ENCODE results near the gene P3R3URF.
"Not testable (repeated sequence)": the region's sequence is repeated elsewhere in the genome, so short reads cannot be mapped to it uniquely, and the experiment has no call there.

The P3R3URF gene

DNA sequence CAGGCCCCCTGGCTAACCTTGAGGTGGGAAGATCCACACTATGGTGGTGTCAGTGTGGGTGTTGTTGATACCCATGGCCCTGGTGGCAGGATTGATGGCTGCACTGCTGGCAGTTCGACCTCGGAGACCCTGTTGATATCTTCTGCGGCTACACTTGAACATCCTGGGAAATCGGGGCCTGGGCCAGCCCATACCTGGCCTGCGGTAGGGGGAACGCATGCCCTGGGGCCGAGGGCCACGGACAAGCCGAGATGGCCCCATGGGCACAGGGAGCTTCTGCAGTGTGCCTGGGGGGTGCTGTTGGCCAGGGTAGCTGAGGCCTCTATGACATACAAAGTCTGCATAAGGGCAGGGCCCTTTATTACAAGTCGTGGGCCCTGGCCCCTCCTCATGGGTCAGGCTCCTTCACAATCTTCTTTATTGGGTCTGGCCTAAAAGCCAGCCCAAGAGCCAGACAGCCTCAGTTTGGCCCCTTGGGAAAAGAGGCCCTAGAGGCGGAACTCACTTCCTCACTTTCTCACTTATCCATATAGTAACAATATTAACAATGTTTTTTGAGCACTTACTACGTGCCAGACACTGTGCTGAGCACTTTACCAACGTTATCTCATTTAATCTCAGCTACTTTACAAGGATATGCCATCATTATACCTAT is at the start of gene P3R3URF:
Gene P3R3URF (minus strand): TSS at position 278 of the 655 bp plus-strand sequence. CDS start 17 bp downstream, at position 261.
- DNase-seq, result no peak

DNA sequence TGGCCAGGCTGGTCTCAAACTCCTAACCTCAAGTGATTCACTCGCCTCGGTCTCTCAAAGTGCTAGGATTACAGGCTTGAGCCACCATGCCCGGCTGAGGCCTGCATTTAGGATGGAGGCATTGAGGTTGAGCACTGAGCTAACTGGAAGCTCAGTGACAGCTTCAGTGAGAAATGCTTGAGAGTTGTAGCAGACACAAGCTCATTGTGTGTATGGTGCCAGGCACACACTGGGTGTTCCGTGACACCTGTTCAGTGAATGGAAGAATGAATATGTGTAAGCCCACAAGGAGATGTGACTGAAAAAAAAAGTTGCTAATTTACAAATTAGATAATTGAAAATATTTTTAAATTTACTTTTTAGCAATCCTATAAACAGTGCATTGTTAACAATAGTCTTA is 48.7 kb upstream of the P3R3URF start:
- DNase-seq, result no peak

DNA sequence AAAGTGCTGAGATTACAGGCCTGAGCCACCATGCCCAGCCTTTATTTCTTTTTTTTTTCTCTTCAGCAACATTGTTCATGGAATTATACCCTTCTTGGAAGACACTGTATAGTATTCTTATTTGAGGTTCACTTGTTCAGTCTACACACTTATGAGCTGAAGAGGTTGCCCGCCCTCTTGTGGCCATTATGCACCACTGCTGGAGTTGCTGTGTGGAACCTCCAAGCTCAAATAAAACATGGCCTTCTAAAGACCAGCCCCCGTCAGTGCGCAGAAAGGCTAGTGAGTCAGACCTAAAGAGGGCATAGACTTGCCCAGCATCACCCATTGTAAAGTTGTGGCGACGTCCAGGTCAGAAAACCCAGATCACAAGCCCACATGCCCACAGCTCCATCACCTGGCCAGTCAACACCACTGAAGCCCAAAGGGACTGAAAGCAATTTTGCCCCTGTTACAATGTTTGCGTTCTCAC is 47.2 kb upstream of the P3R3URF start:
- DNase-seq, result peak in 1 of 2 experiments; percentile 61

DNA sequence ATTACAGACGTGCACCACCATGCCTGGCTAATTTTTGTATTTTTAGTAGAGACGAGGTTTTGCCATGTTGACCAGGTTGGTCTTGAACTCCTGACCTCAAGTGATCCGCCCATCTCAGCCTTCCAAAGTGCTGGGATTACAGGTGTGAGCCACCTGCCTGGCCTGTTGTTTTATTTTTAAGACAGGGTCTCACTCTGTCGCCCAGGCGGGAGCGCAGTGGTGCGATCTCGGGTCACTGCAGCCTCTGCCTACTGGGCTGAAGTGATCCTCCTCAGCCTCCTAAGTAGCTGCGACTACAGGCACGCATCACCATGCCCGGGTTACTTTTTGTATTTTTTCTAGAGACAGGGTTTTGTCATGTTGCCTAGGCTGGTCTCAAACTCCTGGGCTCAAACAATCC is 46.8 kb upstream of the P3R3URF start:
- DNase-seq, result not testable (repeated sequence)

DNA sequence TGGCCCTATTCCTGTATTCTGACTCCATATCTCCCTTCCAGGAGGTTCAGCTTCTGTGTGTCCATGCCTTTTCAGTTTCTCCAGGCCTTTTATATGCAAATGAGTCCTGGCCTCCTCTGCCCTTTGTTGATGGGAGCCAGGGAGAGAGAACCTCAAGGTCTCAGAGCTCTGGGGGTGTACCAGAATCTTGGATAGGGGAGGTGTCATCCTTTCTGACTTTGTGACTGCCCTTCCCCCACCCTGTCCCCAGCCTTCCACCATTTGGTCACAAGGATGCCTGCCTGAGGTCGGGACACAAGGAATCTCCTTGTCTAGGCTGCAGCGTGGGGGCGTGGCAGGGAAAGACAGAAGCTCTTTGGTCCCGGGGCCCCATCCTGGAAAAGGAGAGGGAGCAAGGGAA is 45.5 kb upstream of the P3R3URF start:
- no peak for DNase-seq

DNA sequence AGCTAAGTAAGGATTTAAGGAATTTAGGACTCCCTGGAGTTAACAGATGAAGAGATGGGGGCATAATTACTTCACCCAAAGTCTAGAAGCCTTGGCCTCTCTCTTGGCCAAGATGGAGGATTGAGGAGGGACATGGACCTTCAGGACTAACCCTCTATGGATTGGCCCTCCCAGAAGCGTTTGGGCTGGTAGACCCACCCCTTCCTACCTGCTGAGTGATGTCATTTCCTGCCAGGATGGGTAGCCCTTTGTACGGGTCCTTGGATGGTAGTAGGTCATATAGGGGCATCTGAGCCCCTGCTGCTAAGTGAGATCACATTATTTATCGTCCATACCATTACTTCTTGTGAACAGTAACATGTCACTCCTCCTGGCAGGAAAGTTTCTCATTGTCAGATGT is 44.5 kb upstream of the P3R3URF start:
- no peak for DNase-seq

DNA sequence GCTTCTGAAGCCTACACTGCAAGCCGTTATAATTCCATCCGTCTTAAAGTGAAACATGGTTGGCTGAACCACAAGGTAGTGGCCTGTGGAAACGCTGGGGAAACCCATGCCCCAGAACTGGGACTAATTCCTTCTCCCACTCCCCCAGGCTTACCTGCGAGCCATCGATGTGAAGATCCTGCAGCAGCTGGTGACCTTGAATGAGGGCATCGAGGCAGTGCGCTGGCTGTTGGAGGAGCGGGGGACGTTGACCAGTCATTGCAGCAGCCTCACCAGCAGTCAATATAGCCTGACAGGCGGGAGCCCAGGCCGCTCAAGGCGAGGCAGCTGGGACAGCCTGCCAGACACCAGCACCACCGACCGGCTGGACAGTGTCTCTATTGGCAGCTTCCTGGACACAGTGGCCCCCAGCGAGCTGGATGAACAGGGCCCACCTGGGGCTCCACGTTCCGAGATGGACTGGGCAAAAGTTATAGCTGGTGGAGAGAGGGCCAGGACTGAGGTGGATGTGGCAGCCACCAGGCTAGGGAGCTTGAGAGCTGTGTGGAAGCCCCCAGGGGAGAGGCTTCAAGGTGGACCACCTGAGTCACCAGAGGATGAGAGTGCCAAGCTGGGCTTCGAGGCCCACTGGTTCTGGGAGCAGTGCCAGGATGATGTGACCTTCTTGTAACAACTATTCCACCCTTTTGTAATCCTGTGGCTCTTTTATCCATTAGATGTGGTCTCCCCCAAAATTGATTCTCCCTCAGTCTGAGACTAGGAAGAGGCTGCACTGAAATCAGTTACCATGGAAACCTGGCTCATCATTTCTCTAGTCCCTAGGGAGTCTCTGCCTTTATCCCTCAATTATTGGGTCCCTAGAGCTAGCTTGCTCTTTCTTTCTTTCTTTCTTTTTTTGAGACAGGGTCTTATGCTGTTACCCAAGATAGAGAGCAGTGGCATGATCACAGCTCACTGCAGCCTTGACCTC is 43.5 kb upstream of the P3R3URF start:
- DNase-seq, result no peak

DNA sequence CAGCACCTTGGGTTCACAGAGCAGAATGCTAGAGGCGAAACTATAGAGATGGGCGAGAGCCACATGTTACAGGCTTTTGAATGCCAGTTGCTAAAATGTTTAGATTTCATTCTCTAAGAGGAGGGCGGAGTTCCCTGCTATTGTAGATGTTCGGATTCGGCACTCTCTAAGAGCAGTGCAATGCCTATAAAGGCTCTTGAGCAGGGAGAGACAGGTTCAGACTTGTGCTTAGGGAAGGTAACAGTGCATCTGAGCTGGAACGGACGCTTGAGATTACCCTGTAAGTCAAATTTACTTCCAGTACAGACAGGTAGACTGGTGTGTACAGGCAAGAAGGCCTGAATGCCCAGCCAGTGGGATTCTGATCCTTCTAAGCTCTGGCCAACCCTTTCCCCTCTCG is 42.2 kb upstream of the P3R3URF start:
- no peak for DNase-seq

DNA sequence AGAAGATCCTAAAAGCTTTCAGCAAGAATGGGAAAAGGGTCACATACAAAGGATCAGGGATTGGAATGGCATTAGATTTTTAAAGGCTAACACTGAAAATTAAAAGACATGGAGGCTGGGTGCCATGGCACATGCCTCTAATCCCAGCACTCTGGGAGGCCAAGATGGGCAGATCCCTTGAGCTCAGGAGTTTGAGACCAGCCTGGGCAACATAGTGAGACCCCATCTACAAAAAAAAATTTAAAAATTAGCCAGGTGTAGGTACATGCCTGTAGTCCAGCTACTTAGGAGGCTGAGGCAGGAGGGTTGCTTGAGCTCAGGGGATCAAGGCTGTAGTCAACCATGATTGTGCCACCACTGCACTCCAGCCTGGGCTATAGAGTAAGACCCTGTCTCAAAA is 39.2 kb upstream of the P3R3URF start:
- no peak for DNase-seq

DNA sequence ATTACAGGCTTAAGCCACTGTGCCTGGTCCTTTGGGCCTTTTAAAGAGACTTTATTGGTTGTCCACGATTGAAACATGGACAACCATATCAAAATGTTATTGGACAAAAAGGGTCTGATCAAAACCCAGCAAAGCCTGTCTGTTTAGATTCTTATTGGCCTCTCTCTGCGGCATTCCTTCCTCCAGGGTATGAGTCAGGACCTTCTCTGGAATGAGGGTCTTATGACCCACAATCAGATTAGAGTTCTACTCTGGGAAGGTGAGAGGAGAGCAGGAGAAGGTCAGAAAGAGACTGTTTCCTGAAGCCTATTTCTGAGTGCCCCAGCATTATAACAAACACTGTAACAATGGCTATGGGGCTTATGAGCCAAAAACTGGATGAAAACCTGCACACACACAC is 34.8 kb upstream of the P3R3URF start:
- no peak for DNase-seq

DNA sequence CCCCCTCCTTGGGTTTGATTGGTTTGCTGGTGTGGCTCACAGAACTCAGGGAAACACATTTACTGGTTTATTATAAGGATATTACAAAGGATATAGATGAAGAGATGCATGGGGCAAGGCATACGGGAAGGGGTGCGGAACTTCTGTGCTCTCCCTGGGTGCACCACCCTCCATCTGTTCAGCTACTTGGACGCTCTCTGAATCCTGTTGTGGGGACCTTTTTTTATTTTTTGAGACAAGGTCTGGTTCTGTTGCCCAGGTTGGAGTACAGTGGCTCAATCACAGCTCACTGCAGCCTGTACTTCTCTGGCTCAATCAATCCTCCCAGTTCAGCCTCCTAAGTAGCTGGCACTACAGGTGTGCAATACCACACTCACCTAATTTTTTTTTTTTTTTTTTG is 34.3 kb upstream of the P3R3URF start:
- peak in 1 of 2 experiments; percentile 18 for DNase-seq

DNA sequence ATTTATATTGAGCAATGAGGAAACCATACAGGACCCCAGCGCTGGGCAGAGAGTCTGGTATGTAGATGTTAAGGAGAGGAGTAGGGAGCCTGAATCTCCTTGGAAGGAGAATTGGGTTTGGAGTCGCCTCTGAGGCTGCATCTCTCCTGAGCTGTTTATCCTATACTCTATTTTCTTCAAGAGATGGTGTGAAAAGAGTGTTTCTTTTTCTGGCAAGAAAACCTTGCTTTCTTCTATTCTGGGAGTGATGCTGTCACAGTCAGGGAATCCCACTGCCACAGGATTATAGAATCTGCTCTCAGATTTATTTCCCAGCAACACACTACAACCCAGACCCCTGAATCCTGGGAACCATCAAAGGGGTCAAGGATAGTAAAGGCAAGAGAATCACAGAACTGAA is 30.1 kb upstream of the P3R3URF start:
- DNase-seq, result no peak

DNA sequence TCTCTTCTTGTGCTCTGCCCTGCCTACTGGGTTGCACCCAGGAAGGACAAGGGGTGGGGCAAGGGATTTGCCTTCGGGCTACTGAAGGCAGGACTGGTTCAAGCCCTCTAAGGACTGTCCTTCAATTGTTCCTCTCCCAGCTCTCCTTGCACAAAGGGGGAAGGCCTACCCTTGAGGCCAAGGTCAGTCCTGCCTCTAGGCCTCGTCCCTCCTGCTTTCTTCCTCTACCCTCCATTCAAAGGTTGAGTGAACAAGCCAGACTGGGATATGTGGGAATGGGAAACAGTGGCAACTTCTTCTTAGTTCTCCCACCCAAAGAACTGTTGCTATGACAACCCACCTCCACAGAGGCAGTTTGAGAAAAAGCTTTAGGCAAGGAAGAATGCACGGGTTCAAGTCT is 29.5 kb upstream of the P3R3URF start:
- no peak for DNase-seq

DNA sequence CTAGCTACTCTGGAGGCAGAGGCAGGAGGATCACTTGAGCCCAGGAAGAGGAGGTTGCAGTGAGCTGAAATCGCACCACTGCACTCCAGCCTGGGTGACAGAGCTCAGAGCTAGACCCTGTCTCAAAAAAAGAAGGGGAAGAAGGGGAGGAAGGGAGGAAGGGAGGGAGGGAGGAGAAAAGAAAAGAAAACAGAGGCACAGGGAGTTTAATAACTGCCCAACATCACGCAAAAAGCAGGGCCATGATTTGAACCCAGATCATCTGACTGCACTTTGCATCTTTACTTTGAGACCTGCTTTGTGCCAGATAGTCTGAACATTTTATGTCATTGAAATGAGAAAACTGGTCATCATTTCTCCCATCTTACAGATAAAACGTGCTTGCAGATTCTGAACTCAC is 28.9 kb upstream of the P3R3URF start:
- DNase-seq, result no peak

DNA sequence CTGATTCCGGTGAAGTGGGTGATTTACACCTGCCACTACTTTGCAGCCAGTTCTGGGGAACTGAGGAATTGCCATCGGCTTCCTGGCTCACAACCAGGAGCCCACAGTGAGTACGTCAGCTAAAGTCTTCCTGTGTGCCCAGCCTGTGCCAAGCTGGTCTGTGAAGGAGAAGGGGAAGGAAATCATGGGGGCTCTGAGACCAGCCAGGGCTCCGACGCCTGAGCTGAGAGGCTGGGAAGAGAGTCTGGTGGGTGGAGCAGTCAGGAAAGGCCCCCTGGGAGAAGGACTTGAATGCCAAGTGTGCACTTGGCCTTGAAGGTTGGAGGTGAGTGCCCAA is 28.1 kb upstream of the P3R3URF start:
- DNase-seq, result no peak

DNA sequence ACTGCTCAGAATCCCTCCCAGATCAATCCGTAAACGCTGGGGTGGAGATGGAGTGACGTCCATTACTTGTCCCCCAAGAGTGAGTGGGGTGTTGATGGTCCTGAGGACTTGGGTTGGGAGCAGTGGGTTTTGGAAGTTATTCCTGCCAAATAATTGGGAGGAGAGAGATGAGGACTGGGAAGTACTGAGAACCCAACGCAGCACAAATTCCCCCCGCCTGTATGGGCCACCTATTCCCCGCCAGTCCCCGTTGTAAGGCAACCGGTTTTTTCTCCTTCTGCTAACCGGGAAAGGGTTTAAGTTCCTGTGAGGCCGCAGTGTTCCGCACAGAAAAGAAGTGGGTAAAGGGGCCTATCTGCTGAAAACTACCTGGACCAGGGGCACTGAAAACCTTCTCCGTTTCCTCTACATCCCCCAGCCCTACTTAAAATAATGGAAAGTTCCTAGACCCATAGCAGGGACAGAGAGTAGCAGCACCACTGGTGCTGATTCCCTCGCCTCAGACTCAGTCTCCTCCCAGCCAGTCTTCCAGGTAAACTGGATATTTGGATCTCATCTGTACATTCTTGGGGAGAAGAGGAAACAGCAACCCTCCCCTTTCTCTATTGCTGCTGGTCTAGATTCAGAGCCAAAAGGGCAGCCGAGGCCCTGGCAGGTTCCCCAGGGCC is 27.6 kb upstream of the P3R3URF start:
- peak in 1 of 2 experiments; percentile 41 for DNase-seq

DNA sequence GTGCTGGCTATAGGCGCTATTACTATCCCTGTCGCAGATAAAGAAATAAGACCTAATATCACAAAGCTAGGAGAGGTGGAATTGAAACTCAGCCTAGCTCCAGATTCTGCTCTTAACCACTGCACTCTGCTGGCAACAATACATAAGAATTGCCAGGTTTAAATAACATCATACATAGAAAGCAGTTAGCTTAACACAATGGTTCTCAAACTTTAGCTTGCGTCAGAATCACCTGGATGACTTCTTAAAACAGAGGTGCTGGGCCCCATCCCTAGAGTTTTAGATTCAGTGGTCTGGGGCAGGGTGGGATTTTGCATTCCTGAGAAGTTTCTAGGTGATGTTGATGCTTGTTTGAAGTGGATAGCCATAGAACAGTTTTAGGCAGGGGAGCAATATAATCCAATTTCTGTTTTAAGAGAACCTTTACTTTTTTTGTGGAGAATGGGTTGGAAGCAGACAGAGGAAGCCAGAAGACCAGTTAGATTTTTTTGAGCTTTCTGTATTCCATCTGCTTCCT is 23.0 kb upstream of the P3R3URF start:
- DNase-seq, result no peak

DNA sequence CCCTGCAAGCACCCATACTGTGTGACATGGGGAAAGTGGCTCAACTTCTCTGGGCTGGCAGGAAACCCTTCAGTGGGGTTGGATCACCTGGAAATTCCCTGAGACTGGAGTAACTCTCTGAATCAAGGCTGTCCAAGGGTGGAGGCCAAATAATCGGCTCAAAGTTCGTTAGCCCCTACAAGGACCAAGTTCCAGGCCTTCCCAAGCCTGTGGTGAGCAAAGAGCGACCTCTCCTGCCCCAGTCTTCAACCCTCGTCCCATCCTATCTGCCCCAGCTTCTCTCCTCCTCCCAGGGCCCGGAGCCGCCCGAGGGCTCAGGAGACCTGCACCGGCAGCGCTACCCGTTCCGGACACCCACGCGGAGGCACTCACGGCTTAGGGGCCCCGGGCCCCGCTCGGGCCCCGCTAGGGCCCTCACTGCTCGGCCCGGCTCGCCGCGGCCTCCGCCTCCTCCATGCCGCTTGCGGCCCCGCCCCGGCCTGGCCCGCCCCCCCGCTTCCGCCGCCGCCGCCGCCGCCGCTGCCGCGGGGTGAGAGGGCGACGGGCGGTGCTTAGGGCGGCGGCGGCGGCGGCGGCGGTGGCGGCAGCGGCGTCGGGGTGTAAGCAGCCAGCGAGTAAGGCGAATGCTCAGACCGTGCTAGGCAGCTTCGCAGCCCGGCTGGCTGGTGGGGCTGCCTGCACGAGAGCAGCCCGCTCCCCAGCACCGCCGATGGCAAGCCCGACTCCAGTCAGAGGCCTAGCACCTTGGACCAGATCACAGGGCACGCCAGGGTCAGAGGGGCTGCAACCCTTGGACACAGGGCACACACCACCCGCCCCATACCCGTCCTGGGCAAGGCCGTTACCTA is 21.9 kb upstream of the P3R3URF start, which contains the start of gene POMGNT1:
Gene POMGNT1 (minus strand): TSS at position 471 of the 848 bp plus-strand sequence. CDS start 613 bp downstream, outside the sequence.
- no peak for DNase-seq

DNA sequence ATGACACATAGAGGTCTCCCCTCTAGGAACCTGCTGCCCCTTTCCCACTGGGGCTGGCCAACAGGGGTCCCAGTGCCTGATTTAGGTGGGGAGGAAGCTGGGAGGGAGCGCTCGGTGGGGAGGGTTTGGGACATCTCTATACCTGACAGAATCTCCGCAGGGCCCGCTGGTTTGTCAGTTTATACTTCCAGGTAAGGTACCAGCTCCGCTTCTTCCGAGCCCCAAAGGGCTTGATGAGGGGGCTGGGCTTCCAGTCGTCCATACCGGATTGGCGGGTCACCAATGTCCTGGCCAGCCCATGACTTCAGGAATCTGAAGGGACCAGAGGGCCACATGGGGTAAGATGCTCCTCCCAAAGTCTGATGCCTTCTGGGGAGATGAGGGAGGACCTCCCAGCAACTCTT is 21.3 kb upstream of the P3R3URF start:
- DNase-seq, result no peak

DNA sequence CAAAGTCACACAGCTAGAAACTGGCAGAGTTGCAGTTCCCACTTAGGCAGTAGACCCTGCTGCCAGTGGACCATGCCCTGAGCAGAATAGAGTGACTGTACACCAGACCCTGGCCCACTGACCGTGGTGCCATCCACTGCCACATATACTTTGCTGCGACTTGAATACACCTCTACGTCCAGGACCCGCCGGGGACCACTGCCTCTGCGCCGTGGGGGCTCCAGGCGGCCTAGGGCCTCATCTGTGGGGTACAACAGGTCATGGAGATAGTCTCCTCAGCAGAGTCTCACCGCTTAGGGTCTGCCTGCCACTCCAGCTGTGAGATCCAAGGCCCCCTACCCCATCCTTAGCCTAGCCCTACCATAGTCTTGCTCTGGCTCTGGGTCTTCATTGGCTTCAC is 20.3 kb upstream of the P3R3URF start:
- DNase-seq, result no peak

DNA sequence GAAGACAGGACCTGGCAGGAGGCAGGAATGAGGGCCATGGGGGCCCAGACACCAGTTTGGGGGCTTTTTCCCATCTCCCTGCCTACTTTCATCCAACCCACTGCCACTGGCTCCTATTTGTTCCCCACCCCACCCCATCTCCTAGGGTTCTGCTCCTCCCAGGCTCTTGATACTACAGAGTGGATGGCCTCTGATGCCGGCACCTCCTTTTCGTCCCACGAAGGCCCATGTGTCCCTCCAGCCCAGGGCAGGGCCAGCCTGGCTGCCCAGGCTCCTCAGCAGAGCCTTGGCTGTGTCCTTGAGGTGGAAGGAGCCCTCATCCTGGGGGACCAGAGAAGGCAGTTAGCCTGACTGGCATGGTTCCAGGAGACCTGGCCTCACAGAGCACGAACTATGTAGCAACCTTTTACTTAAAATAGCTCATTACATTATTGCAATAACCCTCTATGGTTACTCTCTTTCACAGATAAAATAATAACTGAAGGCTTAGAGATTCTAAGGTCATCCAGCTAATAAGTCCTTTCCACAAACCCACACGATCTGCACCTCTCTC is 18.4 kb upstream of the P3R3URF start:
- DNase-seq, result no peak
